ENCODE measurements around the gene ORC1. TPM values are rescaled to one million over a fixed set of nuclear protein-coding genes. Genes with fewer than 3 reads are reported as not detected.

ORC1 gene
- total RNA-seq, 1 donor from 2014 or later: 4.7 TPM

- Mint-ChIP-seq H3K27ac (no peak overlapping the region), H3K4me1 (no peaks in the 10 kb centered on the region), H3K27me3 (ENCODE audit: low read depth) (no peaks in the 10 kb centered on the region), H3K9me3 (no peaks in the 10 kb centered on the region), H3K4me3 (no peak overlapping the region), H3K36me3 (peaks cover 37% of the 10 kb centered on the region)
- TF ChIP-seq CTCF (IDR thresholded peaks at IDR 0.05; ENCODE audit: unreplicated experiment): no peak
- DNase-seq (ENCODE audit: low spot score in 2 of 2, unreplicated experiment in 2 of 2): no peak
These were observed 45.2 kb downstream of the ORC1 start for GRCh38 chr1:52358851-52359497.

DNA sequence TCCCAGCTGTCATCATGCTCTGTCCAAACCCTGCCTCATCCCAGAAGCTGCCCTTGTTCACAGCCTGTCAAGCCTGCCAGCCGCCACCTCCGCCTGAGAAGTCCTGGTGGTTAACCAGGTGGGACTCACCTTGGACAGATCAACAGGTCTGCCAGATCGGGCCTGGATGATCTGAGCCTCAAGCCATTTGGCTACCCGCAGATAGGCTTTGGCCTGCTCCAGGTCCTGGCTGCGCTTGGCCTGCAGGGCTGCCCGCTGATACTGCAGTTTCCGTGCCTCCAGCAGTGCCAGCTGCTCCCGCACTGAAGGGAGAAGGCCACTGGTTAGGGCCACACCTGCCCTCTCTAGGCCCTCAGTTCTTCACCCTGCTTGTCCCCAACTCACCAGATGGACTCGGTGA, 46.8 kb downstream of the ORC1 start:
- Mint-ChIP-seq H3K4me1 (no peaks in the 10 kb centered on the region), H3K36me3 (peaks cover 48% of the 10 kb centered on the region), H3K27ac (no peak overlapping the region), H3K9me3 (no peaks in the 10 kb centered on the region), H3K4me3 (no peak overlapping the region), H3K27me3 (ENCODE audit: low read depth) (no peaks in the 10 kb centered on the region)
- no peak for DNase-seq (ENCODE audit: low spot score in 2 of 2, unreplicated experiment in 2 of 2)
- no peak for TF ChIP-seq CTCF (IDR thresholded peaks at IDR 0.05; ENCODE audit: unreplicated experiment)

- TF ChIP-seq CTCF (IDR thresholded peaks at IDR 0.05; ENCODE audit: unreplicated experiment): no peak
- H3K36me3 Mint-ChIP-seq: peaks cover 49% of the 10 kb centered on the region
- H3K27ac Mint-ChIP-seq: no peak overlapping the region
These were observed 47.3 kb downstream of the ORC1 start for GRCh38 chr1:52356818-52357355.

GRCh38 chr1:52355847-52356505, 48.2 kb downstream of the ORC1 start:
- H3K4me1 Mint-ChIP-seq: peaks cover under 1% of the 10 kb centered on the region
- TF ChIP-seq CTCF (IDR thresholded peaks at IDR 0.05; ENCODE audit: unreplicated experiment): no peak
- no peaks in the 10 kb centered on the region for H3K9me3 Mint-ChIP-seq
- no peak overlapping the region for H3K27ac Mint-ChIP-seq
- no peaks in the 10 kb centered on the region for H3K27me3 Mint-ChIP-seq (ENCODE audit: low read depth)
- H3K4me3 Mint-ChIP-seq: no peak overlapping the region
- DNase-seq (ENCODE audit: low spot score in 2 of 2, unreplicated experiment in 2 of 2): no peak
- peaks cover 43% of the 10 kb centered on the region for H3K36me3 Mint-ChIP-seq

More at GRCh38 chr1:52356818-52357355, 47.3 kb downstream of the ORC1 start:
- Mint-ChIP-seq H3K4me3 (no peak overlapping the region), H3K27me3 (ENCODE audit: low read depth) (no peaks in the 10 kb centered on the region), H3K4me1 (no peaks in the 10 kb centered on the region), H3K9me3 (no peaks in the 10 kb centered on the region)
- no peak for DNase-seq (ENCODE audit: low spot score in 2 of 2, unreplicated experiment in 2 of 2)

DNA sequence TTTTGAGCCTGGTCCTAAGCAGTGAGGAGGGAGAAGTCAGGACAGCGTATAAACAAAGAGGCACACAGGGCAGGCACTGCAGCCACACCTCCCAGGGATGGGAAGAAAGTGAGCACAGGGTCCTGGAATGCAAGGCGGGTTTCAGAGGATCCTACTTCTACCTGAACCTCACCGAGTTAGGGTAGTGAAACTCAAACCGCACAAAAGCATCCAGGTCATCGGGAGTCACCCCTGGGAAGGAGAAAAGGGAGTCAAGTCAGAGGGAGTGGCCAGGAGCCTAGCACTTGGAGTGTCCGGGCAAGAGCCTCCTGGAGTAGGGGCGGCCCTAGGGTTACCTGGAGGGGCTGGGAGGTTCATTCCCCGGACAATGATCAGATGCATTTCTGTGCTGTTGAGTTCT, 48.8 kb downstream of the ORC1 start:
- Mint-ChIP-seq H3K9me3 (no peaks in the 10 kb centered on the region), H3K4me1 (peaks cover 2% of the 10 kb centered on the region), H3K27me3 (ENCODE audit: low read depth) (no peaks in the 10 kb centered on the region), H3K27ac (no peak overlapping the region), H3K4me3 (no peak overlapping the region), H3K36me3 (peaks cover 43% of the 10 kb centered on the region)
- TF ChIP-seq CTCF (IDR thresholded peaks at IDR 0.05; ENCODE audit: unreplicated experiment): no peak
- DNase-seq (ENCODE audit: low spot score in 2 of 2, unreplicated experiment in 2 of 2): no peak

Measured in mesothelial cell of epicardium (in vitro differentiated cells).